Measurements from ENCODE around the gene NLK.
"Not testable (repeated sequence)": the region's sequence is repeated elsewhere in the genome, so short reads cannot be mapped to it uniquely, and the experiment has no call there.

The NLK gene

GRCh38 chr17:28206292-28206691 is 163.8 kb downstream of the NLK start:
- DNase-seq: no peak

DNA sequence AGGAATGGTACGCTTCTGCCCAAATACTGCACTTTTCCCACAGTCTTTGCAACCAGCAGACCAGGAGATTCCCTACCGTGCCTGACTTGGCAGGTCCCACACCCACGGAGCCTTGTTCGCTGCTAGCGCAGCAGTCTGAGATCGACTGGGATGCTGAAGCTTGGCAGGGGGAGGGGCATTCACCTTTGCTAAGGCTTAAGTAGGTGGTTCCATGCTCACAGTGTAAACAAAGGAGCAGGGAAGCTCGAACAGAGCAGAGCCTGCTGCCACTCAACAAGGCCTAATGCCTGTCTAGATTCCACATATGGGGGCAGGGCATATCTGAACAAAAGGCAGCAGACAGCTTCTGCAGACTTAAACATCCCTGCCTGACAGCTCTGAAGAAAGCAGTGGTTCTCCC is 169.3 kb downstream of the NLK start:
- no peak for DNase-seq

DNA sequence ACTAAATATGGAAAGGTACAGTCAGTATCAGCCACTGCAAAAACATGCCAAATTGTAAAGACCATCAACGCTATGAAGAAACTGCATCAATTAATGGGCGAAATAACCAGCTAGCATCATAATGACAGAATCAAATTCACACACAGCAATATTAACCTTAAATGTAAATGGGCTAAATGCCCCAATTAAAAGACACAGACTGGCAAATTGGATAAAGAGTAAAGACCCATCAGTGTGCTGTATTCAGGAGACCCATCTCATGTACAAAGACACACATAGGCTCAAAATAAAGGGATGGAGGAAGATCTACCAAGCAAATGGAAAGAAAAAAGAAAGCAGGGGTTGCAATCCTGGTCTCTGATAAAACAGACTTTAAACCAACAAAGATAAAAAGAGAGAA is 171.1 kb downstream of the NLK start:
- not testable (repeated sequence) for DNase-seq

- DNase-seq: no peak
These were observed 173.6 kb downstream of the NLK start for GRCh38 chr17:28216052-28216451.

GRCh38 chr17:28216528-28216927 is 174.1 kb downstream of the NLK start:
- peak; percentile 29 for DNase-seq

- DNase-seq: no peak
These were observed 177.3 kb downstream of the NLK start for GRCh38 chr17:28219771-28220170.

- no peak for DNase-seq
These were observed 179.4 kb downstream of the NLK start for GRCh38 chr17:28221751-28222414.

DNA sequence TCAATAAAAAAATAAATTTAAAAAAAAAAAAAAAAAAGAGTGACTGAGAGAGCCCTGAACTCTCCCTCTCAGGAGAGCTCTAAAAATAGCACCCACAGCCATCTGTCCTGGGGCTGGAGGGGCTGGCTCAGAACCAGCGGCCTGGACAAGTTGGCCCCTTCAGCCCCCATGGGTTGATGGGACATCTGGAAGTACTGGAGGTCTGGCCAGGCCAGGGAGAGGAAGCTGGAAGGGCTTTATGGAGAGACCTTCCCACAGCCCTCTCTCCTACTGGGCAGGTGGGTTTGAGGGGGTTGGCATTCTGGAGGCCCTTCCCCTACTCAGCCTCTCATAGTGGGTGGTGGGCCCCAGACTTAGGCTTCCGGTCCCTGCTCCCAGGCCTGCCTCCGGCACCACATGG is 182.8 kb downstream of the NLK start:
- no peak for DNase-seq

DNA sequence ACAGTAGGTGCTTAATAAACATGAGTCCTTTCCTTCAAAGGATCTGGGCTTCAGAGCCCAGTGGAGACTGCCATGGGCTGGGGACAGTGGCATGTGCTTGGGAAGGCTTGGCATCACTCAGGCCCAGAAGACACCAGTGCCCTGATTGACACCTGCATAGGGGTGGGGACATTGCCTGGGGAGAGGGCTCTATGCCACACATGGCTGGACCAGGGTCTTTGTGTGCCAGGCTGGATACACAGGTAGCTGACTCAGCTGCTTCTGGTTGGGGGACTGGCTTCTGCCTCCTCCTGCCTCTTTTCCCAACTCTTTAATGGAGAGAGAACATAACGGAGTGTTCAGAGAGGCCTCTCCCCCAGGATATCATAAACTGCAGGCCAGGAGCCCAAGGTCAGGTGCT is 183.4 kb downstream of the NLK start:
- DNase-seq: no peak

GRCh38 chr17:28226563-28227315 is 184.3 kb downstream of the NLK start:
- no peak for DNase-seq

- DNase-seq: peak; percentile 23
These were observed 185.0 kb downstream of the NLK start for GRCh38 chr17:28227316-28228108.

- DNase-seq: no peak
These were observed 185.8 kb downstream of the NLK start for GRCh38 chr17:28228109-28228840.

DNA sequence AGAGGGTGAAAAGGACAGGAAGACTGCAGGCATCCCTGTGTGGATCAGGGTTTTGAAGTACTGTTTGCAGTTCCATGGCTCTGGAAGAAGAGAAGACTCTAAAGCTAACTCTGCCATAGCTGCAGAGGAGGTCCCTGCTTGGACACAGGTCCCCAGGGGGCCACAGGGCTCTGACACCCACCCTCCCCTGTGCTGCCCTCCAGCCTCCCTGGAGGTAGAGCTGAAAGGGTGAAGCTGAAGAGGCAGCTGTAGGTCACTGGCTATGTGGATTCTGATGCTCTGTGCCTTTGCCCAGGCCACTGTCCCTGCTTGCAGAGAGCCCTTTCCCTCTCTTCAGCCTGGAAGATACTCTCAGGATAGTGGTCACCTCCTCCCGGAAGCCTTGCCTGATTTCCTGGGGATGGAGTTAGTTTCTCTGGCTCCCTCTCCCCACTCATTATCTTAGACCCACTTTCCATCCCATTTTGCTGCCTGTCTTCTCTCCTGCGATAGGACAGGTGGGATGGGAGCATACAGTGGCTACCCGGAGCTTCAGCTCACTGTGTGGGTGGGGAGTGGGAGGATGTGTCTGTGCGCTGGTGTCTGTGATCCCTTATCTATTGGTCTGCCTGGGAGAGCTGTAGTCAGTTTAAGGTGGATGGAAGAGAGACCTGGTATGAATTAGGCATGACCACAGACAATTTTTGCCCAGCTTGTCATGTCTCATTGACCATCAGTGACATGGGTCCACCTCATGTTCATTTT is 186.7 kb downstream of the NLK start:
- no peak for DNase-seq

DNA sequence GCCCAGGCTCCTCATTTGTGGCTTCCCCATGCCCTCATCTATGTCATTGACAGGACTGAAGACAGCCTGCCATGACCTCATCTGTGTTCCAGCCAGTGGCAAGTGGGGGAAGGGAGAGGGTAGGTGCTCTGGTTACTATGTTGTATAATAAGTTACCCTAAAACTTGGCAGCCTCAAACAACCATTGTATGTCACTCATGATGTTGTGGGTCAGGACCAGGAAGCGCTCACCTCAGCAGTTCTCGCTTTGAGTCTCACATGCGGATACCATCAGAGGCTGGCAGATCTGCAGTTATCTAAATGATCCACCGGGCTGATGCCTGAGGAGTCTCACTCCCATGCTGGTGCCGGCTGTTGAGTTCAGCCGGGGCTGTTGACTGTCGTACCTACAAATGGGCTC is 187.5 kb downstream of the NLK start:
- peak; percentile 82 for DNase-seq

DNA sequence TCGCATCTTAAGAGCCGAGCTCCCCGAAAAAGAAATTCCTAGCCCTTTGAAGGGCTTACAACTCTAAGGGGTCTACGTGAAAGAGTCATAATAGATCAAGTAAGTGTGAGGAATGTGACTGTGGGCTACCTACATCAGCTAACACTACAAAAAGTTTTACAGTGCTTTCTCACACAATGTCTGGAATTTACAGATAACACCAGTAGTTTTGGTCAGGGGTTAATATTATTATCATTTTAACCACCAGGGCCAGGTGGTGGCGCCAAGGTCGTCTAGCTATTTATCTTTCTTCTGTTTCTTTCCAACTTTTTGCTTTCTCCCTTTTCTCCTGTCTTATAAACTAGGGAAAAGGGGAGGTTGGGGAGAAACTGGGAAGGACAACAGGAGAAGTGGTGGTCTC is 188.1 kb downstream of the NLK start:
- DNase-seq: not testable (repeated sequence)

GRCh38 chr17:28231624-28232023 is 189.1 kb downstream of the NLK start:
- DNase-seq: not testable (repeated sequence)

GRCh38 chr17:28232966-28233870 is 190.7 kb downstream of the NLK start:
- DNase-seq: peak; percentile 15

DNA sequence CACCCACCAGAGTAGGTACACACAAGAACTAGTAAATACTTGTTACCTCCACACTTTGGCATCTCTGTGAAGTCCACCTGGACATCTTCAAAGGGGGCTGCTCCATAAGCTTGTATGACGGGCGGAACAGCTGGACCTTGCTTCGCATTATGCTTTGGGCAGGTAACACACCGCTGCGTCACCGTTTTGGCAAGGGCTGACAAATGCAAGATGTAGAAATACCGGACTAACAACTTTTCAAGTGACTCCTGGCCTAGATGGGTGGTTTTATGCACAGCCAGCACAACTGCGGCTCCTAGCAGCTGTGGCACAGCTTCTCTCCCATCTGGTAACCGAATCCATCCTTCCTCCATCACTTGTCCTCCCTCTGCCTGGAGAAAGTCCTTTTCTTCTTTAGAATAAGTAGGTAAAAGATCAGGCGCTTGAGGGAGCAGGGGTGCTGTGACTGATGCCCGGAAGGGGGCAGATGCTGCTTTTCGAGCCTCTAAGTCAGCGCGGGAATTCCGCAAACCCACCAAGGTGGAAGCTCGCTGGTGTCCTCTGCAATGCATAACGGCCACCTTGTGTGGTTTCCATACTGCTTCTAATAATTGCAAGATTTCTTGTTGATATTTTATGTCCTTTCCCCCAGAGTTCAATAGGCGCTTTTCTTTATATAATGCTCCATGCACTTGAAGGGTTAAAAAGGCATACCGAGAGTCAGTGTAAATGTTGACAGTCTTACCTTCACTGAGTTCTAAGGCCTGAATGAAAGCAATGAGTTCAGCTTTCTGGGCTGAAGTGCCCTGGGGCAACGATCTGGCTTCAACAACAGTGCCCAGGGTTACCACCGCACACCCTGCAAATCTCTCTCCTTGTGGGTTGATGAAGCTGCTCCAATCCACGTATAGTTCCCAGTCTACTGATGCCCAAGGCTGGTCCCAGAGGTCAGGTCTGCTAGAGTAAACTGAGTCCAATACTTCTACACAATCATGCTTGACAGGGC is 191.7 kb downstream of the NLK start:
- not testable (repeated sequence) for DNase-seq

- DNase-seq: not testable (repeated sequence)
These were observed 192.7 kb downstream of the NLK start for GRCh38 chr17:28235066-28235700.
